GM18508 (cell line): ENCODE data around the gene PRKN.
A peak's percentile ranks its signal among the peaks of the same experiment; 100 is the strongest.

Source experiments
- ATAC-seq: cut with Tn5 transposase; IDR thresholded peaks from one replicate; pipeline ENCODE4 v1.9.1; 2021; ENCODE audit warnings: moderate number of reproducible peaks; ENCODE audit not compliant: insufficient read depth, unreplicated experiment

PRKN gene

GRCh38 chr6:161405418-161405817 is 1322.1 kb downstream of the PRKN start:
- ATAC-seq = no peak

GRCh38 chr6:161403717-161404116 is 1323.8 kb downstream of the PRKN start:
- no peak for ATAC-seq

- no peak for ATAC-seq
These were observed 1325.8 kb downstream of the PRKN start for GRCh38 chr6:161401587-161402309.

- ATAC-seq = no peak
These were observed 1326.9 kb downstream of the PRKN start for GRCh38 chr6:161400671-161401070.

GRCh38 chr6:161396539-161396938 is 1331.0 kb downstream of the PRKN start:
- no peak for ATAC-seq

GRCh38 chr6:161395716-161396231 is 1331.8 kb downstream of the PRKN start:
- ATAC-seq = no peak

- no peak for ATAC-seq
These were observed 1333.1 kb downstream of the PRKN start for GRCh38 chr6:161394437-161394836.

- ATAC-seq = peak; percentile 100
These were observed 1333.7 kb downstream of the PRKN start for GRCh38 chr6:161393839-161394364.

GRCh38 chr6:161393292-161393691 is 1334.3 kb downstream of the PRKN start:
- no peak for ATAC-seq

- no peak for ATAC-seq
These were observed 1337.8 kb downstream of the PRKN start for GRCh38 chr6:161389756-161390155.

- ATAC-seq = no peak
These were observed 1343.6 kb downstream of the PRKN start for GRCh38 chr6:161383951-161384350.

GRCh38 chr6:161379834-161380582 is 1347.6 kb downstream of the PRKN start:
- no peak for ATAC-seq

- no peak for ATAC-seq
These were observed 1349.5 kb downstream of the PRKN start for GRCh38 chr6:161378115-161378514.

- ATAC-seq = no peak
These were observed 1350.5 kb downstream of the PRKN start for GRCh38 chr6:161377116-161377515.

- ATAC-seq = no peak
These were observed 1351.2 kb downstream of the PRKN start for GRCh38 chr6:161376367-161376766.

GRCh38 chr6:161374971-161375873 is 1352.3 kb downstream of the PRKN start:
- no peak for ATAC-seq

- no peak for ATAC-seq
These were observed 1353.6 kb downstream of the PRKN start for GRCh38 chr6:161373905-161374451.

GRCh38 chr6:161372422-161372793 is 1355.2 kb downstream of the PRKN start:
- no peak for ATAC-seq

- peak; percentile 92 for ATAC-seq
These were observed 1356.7 kb downstream of the PRKN start for GRCh38 chr6:161370880-161371279.

GRCh38 chr6:161369339-161369738 is 1358.2 kb downstream of the PRKN start:
- ATAC-seq = no peak
